ENCODE measurements around the gene CADPS2. TPM values are rescaled to one million over a fixed set of nuclear protein-coding genes. Genes with fewer than 3 reads are reported as not detected.

The CADPS2 gene
- total RNA-seq, 1 experiment from 2014 or later, result 12.2 TPM

GRCh38 chr7:122844191-122844988 is 41.9 kb downstream of the CADPS2 start:
- Mint-ChIP-seq H3K27ac (no peak overlapping the region), H3K9me3 (peaks cover 6% of the 10 kb centered on the region), H3K27me3 (ENCODE audit: low read depth) (no peaks in the 10 kb centered on the region), H3K4me1 (peaks cover 29% of the 10 kb centered on the region), H3K36me3 (no peaks in the 10 kb centered on the region), H3K4me3 (no peak overlapping the region)
- ChIA-PET POLR2A (no interaction called here), CTCF (interaction anchor here (1.3 kb wide), 1 partner anchor 10 kb away, joined by 3 read pairs; no protein-coding TSS in a partner anchor)
- no peak for DNase-seq (ENCODE audit: low spot score)
- no peak for TF ChIP-seq ZNF423 (CRISPR knock-in tag; IDR thresholded peaks at IDR 0.05)
- no peak for TF ChIP-seq FOXJ3 (CRISPR knock-in tag; IDR thresholded peaks at IDR 0.05; ENCODE audit: borderline replicate concordance)
- no peak for TF ChIP-seq ZNF425 (CRISPR knock-in tag; conservative IDR thresholded peaks at IDR 0.05)
- no peak for TF ChIP-seq STAT6 (CRISPR knock-in tag; conservative IDR thresholded peaks at IDR 0.05; ENCODE audit: low read depth)
- TF ChIP-seq USF2 (CRISPR knock-in tag; IDR thresholded peaks at IDR 0.05), result no peak
- TF ChIP-seq ZMAT4 (CRISPR knock-in tag; IDR thresholded peaks at IDR 0.05), result no peak
- no peak for TF ChIP-seq NFE2L1 (CRISPR knock-in tag; IDR thresholded peaks at IDR 0.05)
- no peak for TF ChIP-seq E2F5 (CRISPR knock-in tag; IDR thresholded peaks at IDR 0.05)
- TF ChIP-seq, protein P1, sequence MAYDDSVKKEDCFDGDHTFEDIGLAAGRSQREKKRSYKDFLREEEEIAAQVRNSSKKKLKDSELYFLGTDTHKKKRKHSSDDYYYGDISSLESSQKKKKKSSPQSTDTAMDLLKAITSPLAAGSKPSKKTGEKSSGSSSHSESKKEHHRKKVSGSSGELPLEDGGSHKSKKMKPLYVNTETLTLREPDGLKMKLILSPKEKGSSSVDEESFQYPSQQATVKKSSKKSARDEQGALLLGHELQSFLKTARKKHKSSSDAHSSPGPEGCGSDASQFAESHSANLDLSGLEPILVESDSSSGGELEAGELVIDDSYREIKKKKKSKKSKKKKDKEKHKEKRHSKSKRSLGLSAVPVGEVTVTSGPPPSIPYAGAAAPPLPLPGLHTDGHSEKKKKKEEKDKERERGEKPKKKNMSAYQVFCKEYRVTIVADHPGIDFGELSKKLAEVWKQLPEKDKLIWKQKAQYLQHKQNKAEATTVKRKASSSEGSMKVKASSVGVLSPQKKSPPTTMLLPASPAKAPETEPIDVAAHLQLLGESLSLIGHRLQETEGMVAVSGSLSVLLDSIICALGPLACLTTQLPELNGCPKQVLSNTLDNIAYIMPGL (CRISPR knock-in tag; IDR thresholded peaks at IDR 0.05), result no peak
- no peak for TF ChIP-seq RORB (CRISPR knock-in tag; IDR thresholded peaks at IDR 0.05)
- no peak for TF ChIP-seq FOXP1 (CRISPR knock-in tag; IDR thresholded peaks at IDR 0.05; ENCODE audit: borderline replicate concordance)
- no peak for TF ChIP-seq CBFB (CRISPR knock-in tag; IDR thresholded peaks at IDR 0.05; ENCODE audit: low read depth)
- TF ChIP-seq, protein P2, sequence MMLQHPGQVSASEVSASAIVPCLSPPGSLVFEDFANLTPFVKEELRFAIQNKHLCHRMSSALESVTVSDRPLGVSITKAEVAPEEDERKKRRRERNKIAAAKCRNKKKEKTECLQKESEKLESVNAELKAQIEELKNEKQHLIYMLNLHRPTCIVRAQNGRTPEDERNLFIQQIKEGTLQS (CRISPR knock-in tag; conservative IDR thresholded peaks at IDR 0.05), result no peak
- TF ChIP-seq, protein P3, sequence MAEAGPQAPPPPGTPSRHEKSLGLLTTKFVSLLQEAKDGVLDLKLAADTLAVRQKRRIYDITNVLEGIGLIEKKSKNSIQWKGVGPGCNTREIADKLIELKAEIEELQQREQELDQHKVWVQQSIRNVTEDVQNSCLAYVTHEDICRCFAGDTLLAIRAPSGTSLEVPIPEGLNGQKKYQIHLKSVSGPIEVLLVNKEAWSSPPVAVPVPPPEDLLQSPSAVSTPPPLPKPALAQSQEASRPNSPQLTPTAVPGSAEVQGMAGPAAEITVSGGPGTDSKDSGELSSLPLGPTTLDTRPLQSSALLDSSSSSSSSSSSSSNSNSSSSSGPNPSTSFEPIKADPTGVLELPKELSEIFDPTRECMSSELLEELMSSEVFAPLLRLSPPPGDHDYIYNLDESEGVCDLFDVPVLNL (CRISPR knock-in tag; IDR thresholded peaks at IDR 0.05; ENCODE audit: borderline replicate concordance, low read depth), result no peak
- TF ChIP-seq, protein P4, sequence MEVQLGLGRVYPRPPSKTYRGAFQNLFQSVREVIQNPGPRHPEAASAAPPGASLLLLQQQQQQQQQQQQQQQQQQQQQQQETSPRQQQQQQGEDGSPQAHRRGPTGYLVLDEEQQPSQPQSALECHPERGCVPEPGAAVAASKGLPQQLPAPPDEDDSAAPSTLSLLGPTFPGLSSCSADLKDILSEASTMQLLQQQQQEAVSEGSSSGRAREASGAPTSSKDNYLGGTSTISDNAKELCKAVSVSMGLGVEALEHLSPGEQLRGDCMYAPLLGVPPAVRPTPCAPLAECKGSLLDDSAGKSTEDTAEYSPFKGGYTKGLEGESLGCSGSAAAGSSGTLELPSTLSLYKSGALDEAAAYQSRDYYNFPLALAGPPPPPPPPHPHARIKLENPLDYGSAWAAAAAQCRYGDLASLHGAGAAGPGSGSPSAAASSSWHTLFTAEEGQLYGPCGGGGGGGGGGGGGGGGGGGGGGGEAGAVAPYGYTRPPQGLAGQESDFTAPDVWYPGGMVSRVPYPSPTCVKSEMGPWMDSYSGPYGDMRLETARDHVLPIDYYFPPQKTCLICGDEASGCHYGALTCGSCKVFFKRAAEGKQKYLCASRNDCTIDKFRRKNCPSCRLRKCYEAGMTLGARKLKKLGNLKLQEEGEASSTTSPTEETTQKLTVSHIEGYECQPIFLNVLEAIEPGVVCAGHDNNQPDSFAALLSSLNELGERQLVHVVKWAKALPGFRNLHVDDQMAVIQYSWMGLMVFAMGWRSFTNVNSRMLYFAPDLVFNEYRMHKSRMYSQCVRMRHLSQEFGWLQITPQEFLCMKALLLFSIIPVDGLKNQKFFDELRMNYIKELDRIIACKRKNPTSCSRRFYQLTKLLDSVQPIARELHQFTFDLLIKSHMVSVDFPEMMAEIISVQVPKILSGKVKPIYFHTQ (CRISPR knock-in tag; IDR thresholded peaks at IDR 0.05), result no peak
- TF ChIP-seq ZNF416 (CRISPR knock-in tag; IDR thresholded peaks at IDR 0.05), result no peak
- no peak for TF ChIP-seq ZNF671 (CRISPR knock-in tag; IDR thresholded peaks at IDR 0.05)
- ATAC-seq, result no peak

Data from WTC11 (cell line).